K562 (cell line): ENCODE measurements around the gene UBALD2. TPM values are rescaled to one million over a fixed set of nuclear protein-coding genes. Genes with fewer than 3 reads are reported as not detected.
"Not testable (repeated sequence)": the region's sequence is repeated elsewhere in the genome, so short reads cannot be mapped to it uniquely, and the experiment has no call there.

ENCODE experiments used
- ATAC-seq: fragments of 200-7000 bp; cut with Tn5 transposase; 3 replicates; pipeline ENCODE4 v1.9.1; 2020; ENCODE audit warnings: moderate library complexity
- BruUV-seq: library from RNA; stranded (reverse); fragments of 400-500 nt; replicated peaks from 2 replicates; lab custom pipeline; 2021; lab: Mats Ljungman, UMichigan
- CTCF ChIA-PET: fragments of 300-600 bp; formaldehyde crosslinking; extraction: SDS; loops from one replicate; lab custom pipeline; 2021; ENCODE audit warnings: low intra/inter-chr PET ratio; lab: Yijun Ruan, JAX
- POLR2A ChIA-PET: fragments of 300-600, 350-650 bp; sonication (Branson Sonifier 250); formaldehyde crosslinking; extraction: SDS; loops from one replicate; lab custom pipeline; 2021; ENCODE audit warnings: antibody characterized with exemption, inconsistent platforms; lab: Yijun Ruan, JAX
- DNase-seq, 4 experiments: peaks; one replicate each; pipeline versions ENCODE4 v3.0.0 to v3.0.0-alpha.2; 2011 to 2018; ENCODE audit warnings: low spot score in 3 of 4, mixed read lengths in 3 of 4; ENCODE audit errors: extremely low read depth in 1 of 4
- FAIRE-seq: peaks from 2 replicates; lab custom pipeline; 2011; peaks lifted over from hg19 to GRCh38; lab: Jason Lieb, UNC
- H2AFZ ChIP-seq: 2 replicates; pipeline ENCODE4 v1.6.0; 2011; ENCODE audit warnings: low read depth, low read length, control low read depth, inconsistent platforms
- H3K27ac ChIP-seq: fragments of 200-600 bp; 3 replicates; pipeline ENCODE4 v1.8.0; 2011; ENCODE audit warnings: low read depth, mild to moderate bottlenecking, control low read depth, inconsistent platforms, low read length, moderate library complexity, mixed read lengths; ENCODE audit errors: extremely low read depth
- H3K27me3 ChIP-seq, 2 experiments: fragments of 300-600 bp in 1 of 2; 2 replicates in 1 of 2; 3 replicates in 1 of 2; pipeline versions ENCODE4 v1.6.0 to v1.8.0; 2011; ENCODE audit warnings: inconsistent platforms in 2 of 2, low read length in 2 of 2, mild to moderate bottlenecking in 1 of 2, mixed read lengths in 1 of 2, moderate library complexity in 1 of 2; ENCODE audit not compliant: control insufficient read depth in 2 of 2, insufficient read depth in 2 of 2
- H3K36me3 ChIP-seq: fragments of 300-600 bp; 3 replicates; pipeline ENCODE4 v1.8.0; 2011; ENCODE audit warnings: mild to moderate bottlenecking, low read length, inconsistent platforms; ENCODE audit not compliant: control insufficient read depth, insufficient read depth
- H3K4me1 ChIP-seq, 2 experiments: fragments of 200-600 bp in 1 of 2; replicated peaks in 1 of 2; 2 replicates in 1 of 2; 3 replicates in 1 of 2; pipeline versions ENCODE4 v1.5.1 to v1.8.0; 2011; ENCODE audit warnings: inconsistent platforms in 2 of 2, low read length in 2 of 2, mild to moderate bottlenecking in 1 of 2, mixed read lengths in 1 of 2, moderate library complexity in 1 of 2; ENCODE audit not compliant: control insufficient read depth in 2 of 2, insufficient read depth in 2 of 2
- H3K4me2 ChIP-seq: 2 replicates; pipeline ENCODE4 v1.6.1; 2011; ENCODE audit warnings: low read length, control low read depth, inconsistent platforms, mixed read lengths; ENCODE audit not compliant: insufficient read depth
- H3K4me3 ChIP-seq: fragments of 200-600 bp; sonication (generic), shearing (Covaris generic); 2 replicates; pipeline ENCODE4 v1.5.1; 2016; ENCODE audit warnings: control low read depth, inconsistent platforms
- H3K79me2 ChIP-seq: fragments of 200-600 bp; 3 replicates; pipeline ENCODE4 v1.8.0; 2011; ENCODE audit warnings: low read length, inconsistent platforms; ENCODE audit not compliant: control insufficient read depth, insufficient read depth
- H3K9ac ChIP-seq, 2 experiments: 2 replicates each; pipeline versions ENCODE4 v1.6.0 to v1.6.1; 2011; ENCODE audit warnings: low read depth in 2 of 2, low read length in 2 of 2, control low read depth in 1 of 2, inconsistent platforms in 1 of 2, mild to moderate bottlenecking in 1 of 2, mixed read lengths in 1 of 2; ENCODE audit not compliant: insufficient read depth in 1 of 2
- H3K9me1 ChIP-seq: one replicate; pipeline ENCODE4 v1.6.0; 2011; ENCODE audit warnings: inconsistent platforms, mild to moderate bottlenecking, low read length, moderate library complexity; ENCODE audit not compliant: control insufficient read depth, insufficient read depth
- H3K9me3 ChIP-seq: replicated peaks from 2 replicates; pipeline ENCODE4 v1.5.1; 2011; ENCODE audit warnings: low read depth, low read length, inconsistent platforms; ENCODE audit not compliant: control insufficient read depth, insufficient read depth
- H4K20me1 ChIP-seq: replicated peaks from 2 replicates; pipeline ENCODE4 v1.6.1; 2011; ENCODE audit warnings: low read length, inconsistent platforms, mixed read lengths; ENCODE audit not compliant: control insufficient read depth, insufficient read depth
- ARID1B ChIP-seq: fragments of 450-650 bp; IDR thresholded peaks from 2 replicates; pipeline ENCODE4 v1.6.1; 2016; ENCODE audit warnings: antibody characterized with exemption, mild to moderate bottlenecking, inconsistent platforms
- BCOR ChIP-seq: fragments of 450-650 bp; IDR thresholded peaks from 2 replicates; pipeline ENCODE4 v1.6.1; 2016
- CBFA2T3 ChIP-seq: fragments of 450-650 bp; IDR thresholded peaks from 2 replicates; pipeline ENCODE4 v1.6.1; 2017
- CHD2 ChIP-seq: IDR thresholded peaks from 2 replicates; pipeline ENCODE4 v1.6.1; 2011; ENCODE audit warnings: low read depth, low read length
- CXXC5 ChIP-seq: fragments of 250-450 bp; sonication (Bioruptor Pico); IDR thresholded peaks from 2 replicates; pipeline ENCODE4 v1.8.0; 2022; ENCODE audit warnings: inconsistent platforms, mild to moderate bottlenecking, moderate library complexity
- NFIC ChIP-seq: fragments of 450-650 bp; IDR thresholded peaks from 2 replicates; pipeline ENCODE4 v1.6.1; 2017; ENCODE audit warnings: mild to moderate bottlenecking, inconsistent platforms
- POLR2A ChIP-seq: fragments of 450-650 bp; conservative IDR thresholded peaks from 2 replicates; pipeline ENCODE4 v1.6.1; 2016
- POLR2AphosphoS5 ChIP-seq: IDR thresholded peaks from 2 replicates; pipeline ENCODE4 v1.6.1; 2011; ENCODE audit warnings: mild to moderate bottlenecking, low read depth, low read length, moderate library complexity; ENCODE audit not compliant: control insufficient read depth, insufficient read depth
- RCOR1 ChIP-seq, 2 experiments: IDR thresholded peaks; 2 replicates each; pipeline ENCODE4 v1.6.1; 2012; ENCODE audit warnings: low read depth in 2 of 2, low read length in 2 of 2, borderline replicate concordance in 1 of 2, improper control_type of control experiment in 1 of 2
- SMARCA4 ChIP-seq: fragments of 450-650 bp; IDR thresholded peaks from 2 replicates; pipeline ENCODE4 v1.6.1; 2016
- SUPT5H ChIP-seq: fragments of 450-650 bp; IDR thresholded peaks from 2 replicates; pipeline ENCODE4 v1.6.1; 2016
- TRIM24 ChIP-seq, 2 experiments: fragments of 450-650 bp; IDR thresholded peaks; 2 replicates each; pipeline ENCODE4 v1.6.1; 2016
- YY1 ChIP-seq, 3 experiments: IDR thresholded peaks; 2 replicates each; pipeline ENCODE4 v1.6.1; 2011; ENCODE audit warnings: low read length in 2 of 3, mild to moderate bottlenecking in 2 of 3, moderate library complexity in 2 of 3, borderline replicate concordance in 1 of 3, control low read depth in 1 of 3, low read depth in 1 of 3; ENCODE audit not compliant: insufficient read depth in 3 of 3, insufficient replicate concordance in 2 of 3, control insufficient read depth in 1 of 3, insufficient read length in 1 of 3; ENCODE audit errors: extremely low read depth in 1 of 3
- ZBTB40 ChIP-seq, 2 experiments: fragments of 450-650 bp in 1 of 2; sonication (generic) in 1 of 2; formaldehyde crosslinking in 1 of 2; IDR thresholded peaks; 2 replicates each; pipeline versions ENCODE4 v1.7.1 to v1.9.0; 2016 to 2022; ENCODE audit warnings: inconsistent platforms in 1 of 2, mild to moderate bottlenecking in 1 of 2, missing genetic modification reagents in 1 of 2
- WGBS: fragments of 100-300 bp; shearing (Covaris generic); methylation state at CpG from one replicate; pipeline ENCODE4 v1.1.6; 2016; ENCODE audit warnings: low coverage, mixed read lengths; ENCODE audit not compliant: insufficient coverage; ENCODE audit errors: missing lambda C conversion rate; 5-methylcytosine and 5-hydroxymethylcytosine counted together
- in situ Hi-C: fragments of 300-500 bp; cut with MboI; formaldehyde crosslinking; loops from 4 replicates; pipeline ENCODE4 v1.15.0; 2018; ENCODE audit warnings: inconsistent platforms, mixed read lengths
- intact Hi-C: fragments of 100-400 bp; cut with micrococcal nuclease; formaldehyde crosslinking; loops from 2 replicates; pipeline ENCODE4 v1.14.2; 2022
- polyA plus RNA-seq, 8 experiments: library from polyadenylated mRNA; depleted of rRNA in 4 of 8; stranded (reverse) in 5 of 8; unstranded in 3 of 8; fragments of >200 nt; fragmentation: Nextera tagmentation in 2 of 8; fragmentation: Illumina TruSeq in 1 of 8; extraction: Ambion mirVana in 2 of 8; extraction: Trizol in 1 of 8; gene quantifications; 2 replicates each; pipeline versions ENCODE4 v1.2.1 to v1.2.3, GENCODE V29; 2011 to 2014; ENCODE audit warnings: inconsistent platforms in 1 of 8, missing spikeins in 1 of 8
- total RNA-seq, 7 experiments: library from RNA; depleted of rRNA in 6 of 7; stranded (reverse); fragments of >200 nt in 6 of 7; fragmentation: Illumina TruSeq in 2 of 7; extraction: Trizol in 2 of 7; gene quantifications; 2 replicates each; pipeline versions ENCODE4 v1.2.1 to v1.2.3, GENCODE V29; 2011 to 2021; ENCODE audit warnings: low replicate concordance in 1 of 7

Gene UBALD2
- total and polyA plus RNA-seq, 9 of the 15 experiments (the other 6 are each of a cell fraction or from before 2014, with no cell fraction given): 2.3 to 94.1 (median 25.3) TPM

DNA sequence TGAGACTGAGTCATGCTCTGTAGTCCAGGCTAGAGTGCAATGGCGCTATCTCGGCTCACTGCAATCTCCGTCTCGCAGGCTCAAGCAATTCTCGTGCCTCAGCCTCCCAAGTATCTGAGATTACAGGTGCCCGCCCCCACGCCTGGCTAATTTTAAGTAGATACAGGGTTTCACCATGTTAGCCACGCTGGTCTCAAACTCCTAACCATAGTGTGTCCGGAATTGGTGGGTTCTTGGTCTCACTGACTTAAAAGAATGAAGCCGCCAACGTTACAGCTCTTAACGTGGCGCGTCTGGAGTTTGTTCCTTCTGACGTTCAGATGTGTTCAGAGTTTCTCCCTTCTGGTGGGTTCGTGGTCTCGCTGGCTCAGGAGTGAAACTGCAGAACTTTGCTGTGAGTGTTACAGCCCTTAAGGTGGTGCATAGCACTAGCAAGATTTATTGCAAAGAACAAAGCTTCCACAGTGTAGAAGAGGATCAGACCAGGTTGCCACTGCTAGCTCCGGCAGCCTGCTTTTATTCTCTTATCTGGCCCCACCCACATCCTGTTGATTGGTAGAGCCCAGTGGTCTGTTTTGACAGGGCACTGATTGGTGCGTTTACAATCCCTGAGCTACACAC, 8.6 kb upstream of the UBALD2 start:
- peak; percentile 57 for ATAC-seq
- H3K79me2 ChIP-seq; H4K20me1 ChIP-seq; intact Hi-C loops; H3K27ac ChIP-seq; FAIRE-seq; H3K9me1 ChIP-seq; in situ Hi-C loops; H3K36me3 ChIP-seq; H3K9ac ChIP-seq; H3K4me3 ChIP-seq; H3K4me2 ChIP-seq; CTCF ChIA-PET; H3K9me3 ChIP-seq; H3K4me1 ChIP-seq; H2AFZ ChIP-seq; H3K27me3 ChIP-seq; TF ChIP-seq ZBTB40 (CRISPR knock-in tag; IDR thresholded peaks at IDR 0.05): not testable (repeated sequence)
- 30% methylated on average over 19 of the region's 19 CpGs for WGBS
- DNase-seq: peak in 1 of 4 experiments; percentile 63
- POLR2A ChIA-PET: interaction anchor here (0.7 to 17.8 kb wide), 8 partner anchors 8 to 49 kb away, joined by 3 to 227 read pairs (median 4); partner anchors contain the start of genes RNF157 and UBALD2
- TSS peak; percentile 97 for BruUV-seq
- TF ChIP-seq BCOR: peak; percentile 59; the same call in 1 of the 2 replicates
- TF ChIP-seq RCOR1 (IDR thresholded peaks at IDR 0.05; ENCODE audit: borderline replicate concordance in 1 of 2, low read depth in 2 of 2, low read length in 2 of 2): peak; percentile 75 to 90; a peak in 3 of 4 replicates
- peak; percentile 47 to 74; a peak in 2 of 4 replicates for TF ChIP-seq TRIM24 (IDR thresholded peaks at IDR 0.05)
- TF ChIP-seq SMARCA4: 0 out of 2 replicates have a peak, but pooled peaks have one; percentile 22
- peak; percentile 75 for TF ChIP-seq POLR2A
- TF ChIP-seq CXXC5: peak; percentile 59
- TF ChIP-seq ARID1B: peak; percentile 75
- peak; percentile 66; the same call in 1 of the 2 replicates for TF ChIP-seq POLR2AphosphoS5
- peak in 1 of 3 experiments; percentile 53 for TF ChIP-seq YY1 (IDR thresholded peaks at IDR 0.05; ENCODE audit: borderline replicate concordance in 1 of 3, control insufficient read depth in 1 of 3, extremely low read depth in 1 of 3, insufficient read depth in 3 of 3, insufficient read length in 1 of 3, insufficient replicate concordance in 2 of 3, low read depth in 1 of 3, low read length in 2 of 3)
- 0 out of 2 replicates have a peak, but pooled peaks have one; percentile 68 for TF ChIP-seq ZBTB40 (IDR thresholded peaks at IDR 0.05)
- 0 out of 2 replicates have a peak, but pooled peaks have one; percentile 37 for TF ChIP-seq CHD2
- TF ChIP-seq NFIC: peak; percentile 27; the same call in 1 of the 2 replicates
- TF ChIP-seq SUPT5H: peak; percentile 59
- peak; percentile 89 for TF ChIP-seq CBFA2T3
